ENCODE results near the gene SETDB2.

Gene SETDB2

GRCh38 chr13:49536144-49536873, 92.2 kb downstream of the SETDB2 start:
- peak; percentile 39 to 77 (median 60) for DNase-seq

- no peak for DNase-seq
These were observed 94.3 kb downstream of the SETDB2 start for GRCh38 chr13:49538404-49538803.

DNA sequence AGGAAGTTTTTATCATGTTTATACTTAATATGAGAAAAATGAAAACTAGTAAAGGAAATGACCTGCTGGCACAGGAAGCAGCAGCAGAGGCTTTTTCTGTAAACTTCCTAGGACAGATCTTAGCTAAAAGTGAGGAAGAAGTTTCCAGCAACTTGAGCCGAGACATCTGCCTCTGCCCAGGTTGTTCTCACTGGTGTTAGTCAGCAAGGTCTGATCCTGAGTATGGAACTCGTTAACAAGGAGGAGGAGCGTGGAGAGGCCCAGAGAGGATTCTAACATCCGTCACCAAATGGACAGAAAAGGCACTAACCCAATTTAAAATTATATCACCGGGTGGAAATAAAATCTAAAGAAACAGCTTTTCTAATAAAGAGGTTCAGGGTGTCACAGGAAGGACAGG, 95.2 kb downstream of the SETDB2 start:
- no peak for DNase-seq

DNA sequence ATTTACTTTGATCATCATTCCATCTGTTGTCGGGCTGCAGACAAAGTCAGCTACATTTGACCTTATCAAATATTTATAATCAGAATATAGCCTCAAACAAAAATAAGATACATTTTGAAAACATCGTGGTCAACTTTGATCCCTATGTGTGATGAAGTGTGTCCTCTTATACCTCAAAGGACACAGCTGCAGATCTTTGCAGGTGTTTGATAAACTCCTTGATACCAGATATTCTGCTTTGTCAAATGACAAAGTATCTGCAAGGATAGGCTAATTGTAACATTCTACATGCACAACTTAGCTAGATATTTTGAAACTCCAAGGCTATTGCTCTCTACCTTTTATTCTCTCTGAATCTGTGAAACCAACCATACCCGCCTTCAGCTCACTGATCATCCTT, 95.7 kb downstream of the SETDB2 start:
- DNase-seq = no peak

DNA sequence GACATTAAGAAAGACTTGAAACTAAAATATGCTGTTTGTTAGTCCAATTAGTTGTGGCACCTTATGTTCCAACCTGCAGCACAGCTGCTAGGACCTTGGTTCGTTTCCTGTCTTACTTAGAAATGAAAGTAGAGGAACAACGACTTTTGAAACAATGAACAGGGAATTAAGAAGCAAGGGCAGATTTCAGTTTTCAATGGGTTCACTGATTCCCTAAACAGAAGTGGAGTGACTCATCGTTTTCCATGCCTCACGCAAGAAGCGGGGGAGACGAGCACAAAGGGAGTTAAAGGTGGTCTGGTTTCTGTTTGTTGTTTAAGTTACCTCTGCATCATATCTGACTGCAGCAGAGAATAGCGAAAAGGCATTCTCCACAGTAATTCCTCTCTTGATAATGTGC, 96.5 kb downstream of the SETDB2 start:
- DNase-seq = peak; percentile 28 to 53 (median 47)

DNA sequence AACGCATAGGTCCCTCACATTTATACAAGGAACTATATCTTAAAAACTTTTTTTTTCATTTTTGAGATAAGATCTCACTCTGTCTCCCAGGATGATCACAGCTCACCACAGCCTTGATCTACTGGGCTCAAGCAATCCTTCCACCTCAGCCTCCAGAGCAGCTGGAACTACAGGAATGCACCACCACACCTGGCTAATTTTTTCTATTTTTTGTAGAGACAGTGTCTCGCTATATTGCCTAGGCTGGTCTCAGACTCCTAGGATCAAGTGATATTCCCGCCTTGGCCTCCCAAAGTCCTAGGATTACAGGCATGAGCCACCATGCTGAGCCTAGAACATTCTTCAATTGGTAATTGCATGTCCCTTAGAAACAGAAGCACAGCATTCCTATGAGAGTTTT, 99.6 kb downstream of the SETDB2 start:
- no peak for DNase-seq
